Measurements from ENCODE around the gene CLDN24.

DNA sequence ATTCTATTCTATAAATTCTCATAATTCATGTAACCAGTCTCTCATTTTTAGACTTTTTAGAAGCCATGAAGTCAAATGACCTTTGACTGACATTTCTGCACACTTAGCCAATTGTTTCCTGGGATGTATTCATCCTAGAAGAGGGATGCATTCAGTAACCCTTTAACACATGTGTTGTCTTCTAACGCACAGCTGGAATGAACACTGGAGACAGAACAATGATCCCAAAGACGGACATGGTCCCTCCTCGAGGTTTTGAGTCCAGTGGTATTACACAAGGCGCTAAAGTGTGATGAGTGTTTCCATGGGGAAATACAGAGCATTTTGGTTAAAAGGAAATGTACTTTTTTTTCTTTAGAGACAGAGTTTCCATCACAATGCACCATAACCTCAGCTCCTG, 39.8 kb upstream of the CLDN24 start:
- TF ChIP-seq POLR2AphosphoS5 (IDR thresholded peaks at IDR 0.05; ENCODE audit: low read depth), result no peak
- TF ChIP-seq, protein P1, sequence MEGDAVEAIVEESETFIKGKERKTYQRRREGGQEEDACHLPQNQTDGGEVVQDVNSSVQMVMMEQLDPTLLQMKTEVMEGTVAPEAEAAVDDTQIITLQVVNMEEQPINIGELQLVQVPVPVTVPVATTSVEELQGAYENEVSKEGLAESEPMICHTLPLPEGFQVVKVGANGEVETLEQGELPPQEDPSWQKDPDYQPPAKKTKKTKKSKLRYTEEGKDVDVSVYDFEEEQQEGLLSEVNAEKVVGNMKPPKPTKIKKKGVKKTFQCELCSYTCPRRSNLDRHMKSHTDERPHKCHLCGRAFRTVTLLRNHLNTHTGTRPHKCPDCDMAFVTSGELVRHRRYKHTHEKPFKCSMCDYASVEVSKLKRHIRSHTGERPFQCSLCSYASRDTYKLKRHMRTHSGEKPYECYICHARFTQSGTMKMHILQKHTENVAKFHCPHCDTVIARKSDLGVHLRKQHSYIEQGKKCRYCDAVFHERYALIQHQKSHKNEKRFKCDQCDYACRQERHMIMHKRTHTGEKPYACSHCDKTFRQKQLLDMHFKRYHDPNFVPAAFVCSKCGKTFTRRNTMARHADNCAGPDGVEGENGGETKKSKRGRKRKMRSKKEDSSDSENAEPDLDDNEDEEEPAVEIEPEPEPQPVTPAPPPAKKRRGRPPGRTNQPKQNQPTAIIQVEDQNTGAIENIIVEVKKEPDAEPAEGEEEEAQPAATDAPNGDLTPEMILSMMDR (IDR thresholded peaks at IDR 0.05; ENCODE audit: insufficient read depth, low read length), result no peak
